NCI-H2171 treated with DMSO at 0.1 percent for 48 hours (cell line): ENCODE data around the gene FRMD4A.

Experiments
- DNase-seq: peaks from one replicate; lab custom pipeline; 2025; lab: John Stamatoyannopoulos, UW

The FRMD4A gene

GRCh38 chr10:13820119-13820963 is 510.4 kb downstream of the FRMD4A start:
- peak; percentile 68 for DNase-seq

GRCh38 chr10:13816195-13816925 is 514.4 kb downstream of the FRMD4A start:
- DNase-seq = no peak

GRCh38 chr10:13815756-13816155 is 515.0 kb downstream of the FRMD4A start:
- no peak for DNase-seq

- DNase-seq = no peak
Measured at GRCh38 chr10:13813550-13813949, 517.2 kb downstream of the FRMD4A start.

- no peak for DNase-seq
Measured at GRCh38 chr10:13812804-13813203, 517.9 kb downstream of the FRMD4A start.

GRCh38 chr10:13810568-13810967 is 520.2 kb downstream of the FRMD4A start:
- no peak for DNase-seq

- no peak for DNase-seq
Measured at GRCh38 chr10:13809427-13809826, 521.3 kb downstream of the FRMD4A start.

- no peak for DNase-seq
Measured at GRCh38 chr10:13808556-13809391, 522.0 kb downstream of the FRMD4A start.

GRCh38 chr10:13806419-13806818 is 524.3 kb downstream of the FRMD4A start:
- no peak for DNase-seq

- DNase-seq = no peak
Measured at GRCh38 chr10:13803566-13804554, 526.9 kb downstream of the FRMD4A start.

GRCh38 chr10:13801907-13802288 is 528.8 kb downstream of the FRMD4A start:
- DNase-seq = no peak

- DNase-seq = no peak
Measured at GRCh38 chr10:13801156-13801906, 529.4 kb downstream of the FRMD4A start.

GRCh38 chr10:13797164-13797563 is 533.6 kb downstream of the FRMD4A start:
- DNase-seq = no peak

- DNase-seq = no peak
Measured at GRCh38 chr10:13795653-13796555, 534.8 kb downstream of the FRMD4A start.

- DNase-seq = peak; percentile 10
Measured at GRCh38 chr10:13794992-13795612, 535.6 kb downstream of the FRMD4A start.

GRCh38 chr10:13792006-13792405 is 538.7 kb downstream of the FRMD4A start:
- no peak for DNase-seq

- no peak for DNase-seq
Measured at GRCh38 chr10:13791483-13791882, 539.2 kb downstream of the FRMD4A start.

- no peak for DNase-seq
Measured at GRCh38 chr10:13790196-13790595, 540.5 kb downstream of the FRMD4A start.

- DNase-seq = no peak
Measured at GRCh38 chr10:13789448-13789829, 541.3 kb downstream of the FRMD4A start.
